HFFc6 (cell line): Measurements from ENCODE around the gene DHRS2. TPM values are rescaled to one million over a fixed set of nuclear protein-coding genes. Genes with fewer than 3 reads are reported as not detected.

ENCODE experiments used
- DNase-seq: peaks from one replicate; pipeline ENCODE4 v3.0.0-alpha.2; 2018
- H3K27ac Mint-ChIP-seq: 2 replicates; pipeline ENCODE4 v1.8.0; 2020; ENCODE audit warnings: mild to moderate bottlenecking, mixed read lengths
- H3K27me3 Mint-ChIP-seq: 2 replicates; pipeline ENCODE4 v1.8.0; 2021; ENCODE audit warnings: mild to moderate bottlenecking, moderate library complexity, mixed read lengths; ENCODE audit not compliant: insufficient read depth
- H3K36me3 Mint-ChIP-seq: 2 replicates; pipeline ENCODE4 v1.8.0; 2021; ENCODE audit warnings: low read depth, mixed read lengths
- H3K4me1 Mint-ChIP-seq: 2 replicates; pipeline ENCODE4 v1.8.0; 2020; ENCODE audit warnings: low read depth, mixed read lengths
- H3K4me3 Mint-ChIP-seq: 2 replicates; pipeline ENCODE4 v1.8.0; 2020; ENCODE audit warnings: mild to moderate bottlenecking, moderate library complexity, mixed read lengths
- H3K9me3 Mint-ChIP-seq: 2 replicates; pipeline ENCODE4 v1.8.0; 2020; ENCODE audit warnings: mild to moderate bottlenecking, mixed read lengths
- CTCF ChIP-seq: fragments of 200-600 bp; sonication (generic); IDR thresholded peaks from 2 replicates; pipeline ENCODE4 v1.5.0; 2021; ENCODE audit warnings: antibody characterized with exemption, mild to moderate bottlenecking
- total RNA-seq, 6 experiments: library from RNA; stranded (reverse); fragmentation: NEBNext Ultra II Directional; extraction: Animal tissue kit (Norgen Biotek cat#: 25700); gene quantifications; 2 replicates in 1 of 6; 3 replicates in 5 of 6; pipeline ENCODE4 v1.2.3, GENCODE V29; 2021

The DHRS2 gene
- total RNA-seq, 6 experiments from 2014 or later: 0.31 to 0.91 (median 0.51) TPM

GRCh38 chr14:23645504-23645811, 9.3 kb downstream of the DHRS2 start:
- DNase-seq: no peak
- Mint-ChIP-seq H3K36me3 (no peaks in the 10 kb centered on the region), H3K4me1 (peaks cover 11% of the 10 kb centered on the region), H3K4me3 (no peak overlapping the region), H3K9me3 (no peaks in the 10 kb centered on the region), H3K27me3 (peaks cover 25% of the 10 kb centered on the region), H3K27ac (no peak overlapping the region)
- TF ChIP-seq CTCF: no peak

DNA sequence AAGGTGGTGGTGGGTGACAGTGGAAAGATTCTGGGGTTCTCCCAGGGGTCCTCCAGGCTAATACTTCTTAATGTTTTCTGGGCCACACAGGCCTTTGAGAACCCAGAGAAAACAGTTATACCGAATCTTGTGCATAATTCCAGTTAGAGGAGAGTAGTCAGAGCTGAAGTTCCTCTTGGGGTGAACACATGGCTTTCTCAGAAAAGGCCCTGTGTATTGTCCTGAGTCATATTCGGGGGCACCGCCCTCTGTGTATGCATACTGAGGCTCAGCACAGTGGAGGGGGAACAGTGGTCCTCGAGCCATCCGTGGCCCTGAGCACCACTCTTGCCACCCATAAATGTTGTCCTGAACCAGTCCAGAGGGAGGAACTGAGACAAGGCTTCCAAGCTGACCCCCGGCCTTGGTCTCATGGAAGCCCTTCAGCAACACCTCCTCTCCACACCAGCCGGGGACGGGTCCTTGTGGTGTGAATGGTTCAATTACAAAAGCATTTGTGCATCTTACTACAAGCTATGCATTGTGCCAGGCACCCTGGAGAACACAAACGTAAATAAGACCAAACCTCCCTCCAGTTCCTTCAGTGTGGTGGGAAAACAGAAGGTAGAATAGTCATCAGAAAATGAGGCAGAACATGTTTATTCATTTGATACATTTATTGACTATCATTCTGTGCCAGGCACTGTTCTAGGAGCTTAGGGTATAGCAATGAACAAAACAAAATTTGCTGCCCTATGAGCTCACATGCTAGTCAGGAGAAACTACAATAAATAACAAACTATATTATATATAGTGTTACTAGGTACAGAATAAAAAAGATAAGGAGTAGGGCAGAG, 9.9 kb downstream of the DHRS2 start:
- Mint-ChIP-seq H3K4me1 (peaks cover 11% of the 10 kb centered on the region), H3K36me3 (no peaks in the 10 kb centered on the region), H3K27me3 (peaks cover 25% of the 10 kb centered on the region), H3K27ac (no peak overlapping the region), H3K4me3 (no peak overlapping the region), H3K9me3 (no peaks in the 10 kb centered on the region)
- TF ChIP-seq CTCF: no peak
- no peak for DNase-seq

DNA sequence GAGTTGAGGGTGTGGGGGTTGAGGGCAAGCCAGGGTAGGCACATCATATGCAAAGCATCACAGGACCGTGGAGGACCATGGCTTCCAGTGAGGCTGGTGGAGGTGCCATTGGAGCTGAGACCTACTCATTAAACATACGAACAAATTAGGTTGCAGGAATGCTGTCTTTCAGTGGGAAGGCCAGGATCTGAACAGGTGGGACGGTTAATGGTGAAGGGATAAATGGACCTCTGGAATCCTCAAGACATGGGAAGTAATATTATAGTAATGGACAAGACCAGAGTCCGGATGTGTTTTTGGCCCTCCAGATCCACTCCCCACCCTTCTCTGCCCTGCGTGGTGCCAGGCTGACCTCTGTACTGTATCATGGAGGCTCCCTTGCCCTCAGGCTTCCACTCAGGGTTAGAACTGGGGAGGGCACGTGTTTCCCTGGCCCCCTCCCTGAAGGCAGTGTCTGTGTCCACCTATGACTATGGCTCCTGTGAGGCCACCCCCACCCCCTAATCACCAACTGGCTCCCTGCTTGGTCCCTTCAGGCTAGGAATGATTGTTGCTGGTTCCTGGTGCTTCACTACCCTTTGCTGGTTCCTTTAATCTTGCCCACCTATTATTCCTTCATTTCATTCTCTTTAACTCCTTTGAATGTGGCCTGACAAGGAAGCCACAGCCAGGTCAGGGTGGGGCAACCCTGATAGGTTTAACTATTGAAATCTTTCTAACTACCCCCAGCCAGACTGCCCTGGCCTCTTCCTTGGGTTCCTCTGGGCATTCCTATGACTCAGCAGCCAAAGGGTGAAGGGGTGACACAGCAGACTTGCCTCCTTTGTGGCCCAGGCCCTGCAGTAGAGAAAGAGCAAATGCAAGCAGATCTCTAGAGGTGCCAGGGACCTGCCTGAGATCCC, 10.7 kb downstream of the DHRS2 start:
- no peak for DNase-seq
- no peak for TF ChIP-seq CTCF
- Mint-ChIP-seq H3K27ac (no peak overlapping the region), H3K27me3 (peaks cover 27% of the 10 kb centered on the region), H3K9me3 (no peaks in the 10 kb centered on the region), H3K4me1 (peaks cover 11% of the 10 kb centered on the region), H3K4me3 (no peak overlapping the region), H3K36me3 (no peaks in the 10 kb centered on the region)

DNA sequence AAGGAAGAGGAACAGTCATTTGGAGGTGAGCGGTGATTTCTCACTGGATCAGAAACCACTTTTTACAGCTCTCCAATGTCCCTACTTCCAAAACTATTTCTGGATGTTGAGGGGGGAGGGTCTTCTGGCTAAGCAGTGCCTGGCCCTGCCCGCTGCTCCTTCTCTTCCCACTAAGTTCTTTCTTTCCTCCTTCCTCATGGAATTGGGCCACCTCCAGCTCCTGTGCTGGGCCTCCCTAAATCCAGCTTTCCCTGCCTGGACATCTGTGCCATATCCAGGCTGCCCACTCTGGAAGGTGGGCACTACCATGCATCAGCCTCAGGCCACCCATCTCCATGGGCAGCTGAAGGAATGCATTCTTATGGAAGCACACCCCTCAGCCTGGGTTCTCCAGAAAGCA, 11.5 kb downstream of the DHRS2 start:
- Mint-ChIP-seq H3K27me3 (peaks cover 26% of the 10 kb centered on the region), H3K36me3 (no peaks in the 10 kb centered on the region), H3K4me3 (no peak overlapping the region), H3K4me1 (peaks cover 11% of the 10 kb centered on the region), H3K9me3 (no peaks in the 10 kb centered on the region), H3K27ac (no peak overlapping the region)
- no peak for DNase-seq
- no peak for TF ChIP-seq CTCF

DNA sequence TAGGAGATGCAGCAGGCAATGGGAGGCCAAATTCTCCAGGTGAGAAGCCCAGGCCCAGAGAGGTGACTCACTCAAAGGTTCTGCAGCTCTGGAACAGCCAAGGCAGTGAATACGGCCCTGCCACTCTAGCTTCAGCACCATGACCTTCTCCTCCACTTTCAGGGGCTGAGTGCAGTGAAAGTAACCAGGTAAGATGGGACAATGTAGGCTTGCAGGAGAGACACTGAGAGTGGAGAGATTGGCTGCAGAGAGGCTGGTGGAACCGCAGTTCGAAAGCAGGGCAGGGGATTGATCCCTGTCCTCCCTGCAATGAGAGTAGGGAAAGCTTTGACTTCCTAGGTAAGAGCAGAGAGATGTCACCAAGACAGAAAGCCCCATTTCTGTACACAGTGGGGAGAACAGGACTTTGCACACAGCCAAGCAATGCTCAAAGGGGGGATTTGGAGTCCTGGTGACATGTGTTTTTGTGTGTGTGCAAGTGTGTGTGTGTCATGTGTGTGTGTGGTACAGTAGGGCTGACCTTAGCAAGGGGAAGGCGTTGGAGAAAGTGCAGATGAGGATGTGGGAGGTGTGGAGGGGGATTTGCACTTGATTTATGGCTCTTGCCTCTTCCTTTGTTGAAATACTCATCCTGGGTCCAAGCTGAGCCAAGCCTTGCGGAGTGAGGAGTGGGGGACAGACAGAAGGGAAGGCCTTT, 12.7 kb downstream of the DHRS2 start:
- no peak for TF ChIP-seq CTCF
- no peaks in the 10 kb centered on the region for H3K9me3 Mint-ChIP-seq
- no peak overlapping the region for H3K27ac Mint-ChIP-seq
- peaks cover 25% of the 10 kb centered on the region for H3K27me3 Mint-ChIP-seq
- H3K4me3 Mint-ChIP-seq: no peak overlapping the region
- peaks cover 11% of the 10 kb centered on the region for H3K4me1 Mint-ChIP-seq
- H3K36me3 Mint-ChIP-seq: no peaks in the 10 kb centered on the region
- no peak for DNase-seq
